ENCODE data around the gene RGL4. TPM values are rescaled to one million over a fixed set of nuclear protein-coding genes. Genes with fewer than 3 reads are reported as not detected.
"Not testable (repeated sequence)": the region's sequence is repeated elsewhere in the genome, so short reads cannot be mapped to it uniquely, and the experiment has no call there.

Gene RGL4
- not detected in 2 replicates for total RNA-seq

- Histone ChIP-seq H3K4me3 (ENCODE audit: low read depth, low read length) (no peak within 1 kb of the TSS), H3K36me3 (ENCODE audit: control insufficient read depth, insufficient read depth, low read length) (peaks cover 1% of the 10 kb centered on the region), H3K27me3 (ENCODE audit: control insufficient read depth, insufficient read depth, low read length) (no peaks in the 10 kb centered on the region)
- FAIRE-seq (no peak), DNase-seq (ENCODE audit: low read depth) (no peak)
- no peak for TF ChIP-seq CTCF (IDR thresholded peaks at IDR 0.05; ENCODE audit: insufficient read depth, low read length, severe bottlenecking)
These were observed at the start of gene RGL4 for GRCh38 chr22:23690713-23691112. Gene RGL4 (plus strand): TSS chr22:23691013. CDS start chr22:23692031, 1,018 bp downstream.

DNA sequence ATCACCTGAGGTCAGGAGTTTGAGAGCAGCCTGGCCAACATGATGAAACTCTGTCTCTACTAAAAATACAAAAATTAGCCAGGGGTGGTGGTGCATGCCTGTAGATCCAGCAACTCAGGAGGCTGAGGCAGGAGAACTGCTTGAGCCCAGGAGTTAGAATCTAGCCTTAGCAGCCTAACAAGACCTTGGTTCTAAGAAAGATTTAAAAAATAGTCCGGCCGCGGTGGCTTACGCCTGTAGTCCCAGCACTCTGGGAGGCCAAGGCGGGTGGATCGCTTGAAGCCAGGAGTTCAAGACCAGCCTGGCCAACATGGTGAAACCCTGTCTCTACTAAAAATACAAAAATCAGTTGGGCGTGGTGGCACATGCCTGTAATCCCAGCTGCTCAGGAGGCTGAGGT lies 44.3 kb upstream of the RGL4 start:
- H3K36me3 ChIP-seq (ENCODE audit: control insufficient read depth, insufficient read depth, low read length); H3K4me3 ChIP-seq (ENCODE audit: low read depth, low read length); H3K27me3 ChIP-seq (ENCODE audit: control insufficient read depth, insufficient read depth, low read length); DNase-seq (ENCODE audit: low read depth); FAIRE-seq: not testable (repeated sequence)

- FAIRE-seq, result no peak
- TF ChIP-seq CTCF (IDR thresholded peaks at IDR 0.05; ENCODE audit: insufficient read depth, low read length, severe bottlenecking), result no peak
- H3K36me3 ChIP-seq (ENCODE audit: control insufficient read depth, insufficient read depth, low read length), result no peaks in the 10 kb centered on the region
- no peaks in the 10 kb centered on the region for H3K27me3 ChIP-seq (ENCODE audit: control insufficient read depth, insufficient read depth, low read length)
- DNase-seq (ENCODE audit: low read depth), result no peak
- no peak overlapping the region for H3K4me3 ChIP-seq (ENCODE audit: low read depth, low read length)
These were observed 41.7 kb upstream of the RGL4 start for GRCh38 chr22:23649071-23649501.

DNA sequence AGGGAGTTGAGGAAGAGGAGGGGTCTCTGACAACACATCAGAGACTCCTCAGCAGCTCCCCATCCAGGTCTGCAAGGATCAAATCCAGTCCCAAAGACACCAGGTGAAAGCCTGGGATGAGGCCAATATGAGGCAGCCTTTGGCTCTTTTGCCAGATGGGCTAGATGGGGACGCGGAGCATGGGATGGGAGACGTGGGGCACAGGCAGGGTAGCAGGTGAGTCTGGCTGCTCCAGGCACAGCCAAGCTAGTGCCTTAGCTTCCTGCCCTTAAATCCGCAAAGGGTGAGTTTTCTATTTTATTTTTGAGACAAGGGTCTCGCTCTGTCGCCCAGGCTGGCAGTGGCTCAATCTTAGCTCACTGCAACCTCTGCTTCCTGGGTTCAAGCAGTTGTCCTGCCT lies 39.1 kb upstream of the RGL4 start:
- no peak for DNase-seq (ENCODE audit: low read depth)
- FAIRE-seq, result no peak
- Histone ChIP-seq H3K4me3 (ENCODE audit: low read depth, low read length) (no peak overlapping the region), H3K36me3 (ENCODE audit: control insufficient read depth, insufficient read depth, low read length) (no peaks in the 10 kb centered on the region), H3K27me3 (ENCODE audit: control insufficient read depth, insufficient read depth, low read length) (no peaks in the 10 kb centered on the region)
- no peak for TF ChIP-seq CTCF (IDR thresholded peaks at IDR 0.05; ENCODE audit: insufficient read depth, low read length, severe bottlenecking)

DNA sequence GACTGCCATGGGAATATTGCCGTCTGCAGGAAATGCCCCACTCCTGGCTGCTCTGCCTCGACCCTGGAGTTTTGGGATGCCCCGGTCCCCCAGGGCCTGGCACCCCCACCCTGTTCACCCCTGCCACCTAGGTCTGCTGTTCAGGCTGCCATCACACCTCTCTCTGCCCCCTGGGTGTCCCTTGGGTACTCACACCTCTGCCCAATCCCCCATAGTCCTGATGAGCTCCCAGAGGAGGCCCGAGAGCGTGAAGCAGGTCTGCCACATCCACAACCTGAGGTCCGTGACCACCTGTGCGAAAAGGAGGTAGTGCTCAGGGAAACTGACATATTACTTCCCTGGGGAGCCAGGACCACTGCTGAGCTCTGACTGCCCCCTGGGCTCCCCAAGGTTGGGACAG lies 38.5 kb upstream of the RGL4 start:
- Histone ChIP-seq H3K4me3 (ENCODE audit: low read depth, low read length) (no peak overlapping the region), H3K36me3 (ENCODE audit: control insufficient read depth, insufficient read depth, low read length) (no peaks in the 10 kb centered on the region), H3K27me3 (ENCODE audit: control insufficient read depth, insufficient read depth, low read length) (no peaks in the 10 kb centered on the region)
- no peak for TF ChIP-seq CTCF (IDR thresholded peaks at IDR 0.05; ENCODE audit: insufficient read depth, low read length, severe bottlenecking)
- FAIRE-seq (no peak), DNase-seq (ENCODE audit: low read depth) (no peak)

DNA sequence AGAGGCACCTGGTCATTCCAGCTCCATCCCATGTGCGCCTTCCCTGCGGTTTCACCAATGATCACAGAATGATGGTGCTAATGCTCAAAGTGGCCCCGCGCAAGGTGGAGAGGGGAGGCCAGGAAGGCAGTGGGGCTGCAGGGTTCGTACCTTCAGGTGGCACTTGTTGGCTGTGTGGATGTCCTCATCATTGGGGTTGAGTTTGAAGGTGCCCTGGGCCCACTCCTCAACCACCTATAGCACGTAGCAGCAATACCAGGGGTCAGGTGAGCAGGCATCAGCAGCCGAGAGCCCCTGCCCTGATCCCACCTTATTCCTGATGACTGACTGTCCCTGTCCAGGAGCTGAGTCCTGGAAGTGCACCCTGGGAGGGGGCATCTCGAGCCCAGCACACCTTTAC lies 38.1 kb upstream of the RGL4 start:
- FAIRE-seq, result no peak
- no peaks in the 10 kb centered on the region for H3K36me3 ChIP-seq (ENCODE audit: control insufficient read depth, insufficient read depth, low read length)
- no peak for TF ChIP-seq CTCF (IDR thresholded peaks at IDR 0.05; ENCODE audit: insufficient read depth, low read length, severe bottlenecking)
- no peak overlapping the region for H3K4me3 ChIP-seq (ENCODE audit: low read depth, low read length)
- no peaks in the 10 kb centered on the region for H3K27me3 ChIP-seq (ENCODE audit: control insufficient read depth, insufficient read depth, low read length)
- no peak for DNase-seq (ENCODE audit: low read depth)
